Kidney (tissue), 14 donors: ENCODE data around the gene INHBB. TPM values are rescaled to one million over a fixed set of nuclear protein-coding genes. Genes with fewer than 3 reads are reported as not detected.

Source experiments
- DNase-seq, 5 donors: peaks; one replicate each; pipeline ENCODE4 v3.0.0-alpha.2; 2013 to 2020
- FAIRE-seq: peaks from 2 replicates; lab custom pipeline; 2012; peaks lifted over from hg19 to GRCh38; lab: Jason Lieb, UNC
- H3K27ac ChIP-seq, 2 donors: one replicate each; pipeline ENCODE4 v1.7.0; 2013; ENCODE audit warnings: low read depth in 2 of 2, low read length in 2 of 2, inconsistent platforms in 1 of 2
- H3K27me3 ChIP-seq: one replicate; pipeline ENCODE4 v1.7.1; 2013; ENCODE audit warnings: low read length, inconsistent platforms; ENCODE audit not compliant: control insufficient read depth, insufficient read depth
- H3K36me3 ChIP-seq, 3 donors: one replicate each; pipeline versions ENCODE4 v1.7.0 to v1.7.1; 2013; ENCODE audit warnings: low read length in 3 of 3, control low read depth in 1 of 3, inconsistent platforms in 1 of 3; ENCODE audit not compliant: insufficient read depth in 3 of 3, control insufficient read depth in 2 of 3
- H3K4me1 ChIP-seq, 3 donors: one replicate each; pipeline versions ENCODE4 v1.7.0 to v1.7.1; 2013; ENCODE audit warnings: low read length in 3 of 3, inconsistent platforms in 1 of 3, low read depth in 1 of 3; ENCODE audit not compliant: control insufficient read depth in 2 of 3, insufficient read depth in 2 of 3
- H3K4me3 ChIP-seq, 3 donors: one replicate each; pipeline versions ENCODE4 v1.7.0 to v1.8.1; 2013; ENCODE audit warnings: low read length in 3 of 3, control low read depth in 1 of 3, inconsistent platforms in 1 of 3
- H3K9ac ChIP-seq, 3 donors: one replicate each; pipeline versions ENCODE4 v1.7.0 to v1.7.1; 2013; ENCODE audit warnings: low read length in 3 of 3, control low read depth in 1 of 3, inconsistent platforms in 1 of 3
- H3K9me3 ChIP-seq, 3 donors: one replicate each; pipeline versions ENCODE4 v1.7.0 to v1.7.1; 2013; ENCODE audit warnings: low read length in 3 of 3, control low read depth in 1 of 3, inconsistent platforms in 1 of 3; ENCODE audit not compliant: control insufficient read depth in 2 of 3, insufficient read depth in 1 of 3
- CTCF ChIP-seq: IDR thresholded peaks from 3 replicates; pipeline ENCODE4 v1.5.1; 2012; ENCODE audit warnings: mild to moderate bottlenecking, moderate library complexity, borderline replicate concordance; ENCODE audit not compliant: insufficient read depth; ENCODE audit errors: extremely low read depth
- intact Hi-C: fragments of 100-400 bp; cut with DNase I; formaldehyde crosslinking; loops from one replicate; pipeline ENCODE4 v1.11.1; 2022
- polyA plus RNA-seq: library from polyadenylated mRNA; stranded (reverse); fragments of 350-450 nt; fragmentation: Illumina TruSeq; extraction: RNeasy Lipid Tissue Mini Kit (QIAGEN cat#74804); gene quantifications from one replicate; pipeline ENCODE4 v1.2.3, GENCODE V29; 2014; ENCODE audit warnings: low read depth, low replicate concordance; ENCODE audit not compliant: insufficient read depth
- total RNA-seq: library from RNA; stranded (reverse); fragmentation: NEBNext Ultra II Directional; extraction: Animal tissue kit (Norgen Biotek cat#: 25700); gene quantifications from one replicate; pipeline ENCODE4 v1.2.1, GENCODE V29; 2021
- donor health status: control.
- donor health status: control.
- donor health status: control.
- donor health status: control.
- donor health status: control.
- donor health status: DM: yes; HTN: yes; CAD: no.
- donor health status: Normal renal cell carcinoma (clear cell type).

The INHBB gene
- total and polyA plus RNA-seq, 2 donors from 2014 or later = 0.49 to 3.7 TPM

- no peaks in the 10 kb centered on the region for H3K27me3 ChIP-seq
- no peaks in the 10 kb centered on the region for H3K4me1 ChIP-seq
- H3K27ac ChIP-seq = no peak overlapping the region
- no peak overlapping the region for H3K9ac ChIP-seq
- no peaks in the 10 kb centered on the region for H3K36me3 ChIP-seq
- peaks cover 0 to 8% (median 0%) of the 10 kb centered on the region in 3 donors for H3K9me3 ChIP-seq
- TF ChIP-seq CTCF = no peak
- intact Hi-C loops = no loop called here
- no peak for DNase-seq
- FAIRE-seq = no peak
- H3K4me3 ChIP-seq = no peak overlapping the region
Measured at GRCh38 chr2:120392923-120393322, 47.0 kb downstream of the INHBB start.

GRCh38 chr2:120393456-120393855 lies 47.5 kb downstream of the INHBB start:
- H3K4me1 ChIP-seq = no peaks in the 10 kb centered on the region
- peak in 1 of 5 donors; percentile 19 for DNase-seq

GRCh38 chr2:120394764-120395163 lies 48.8 kb downstream of the INHBB start:
- Histone ChIP-seq H3K9me3 (peaks cover 0 to 8% (median 0%) of the 10 kb centered on the region in 3 donors), H3K9ac (no peak overlapping the region), H3K27ac (no peak overlapping the region), H3K36me3 (no peaks in the 10 kb centered on the region), H3K4me1 (no peaks in the 10 kb centered on the region), H3K27me3 (no peaks in the 10 kb centered on the region), H3K4me3 (no peak overlapping the region)
- FAIRE-seq (no peak), DNase-seq (peak in 1 of 5 donors; percentile 38)
- intact Hi-C loops = no loop called here
- TF ChIP-seq CTCF = no peak

More at GRCh38 chr2:120393456-120393855, 47.5 kb downstream of the INHBB start:
- intact Hi-C loops = no loop called here
- Histone ChIP-seq H3K27me3 (no peaks in the 10 kb centered on the region), H3K9ac (no peak overlapping the region), H3K4me3 (no peak overlapping the region), H3K27ac (no peak overlapping the region), H3K36me3 (no peaks in the 10 kb centered on the region), H3K9me3 (peaks cover 0 to 8% (median 0%) of the 10 kb centered on the region in 3 donors)
- no peak for TF ChIP-seq CTCF
- FAIRE-seq = no peak
